Activated CD4-positive, alpha-beta T cell treated with anti-CD3 and anti-CD28 coated beads, Interleukin-2, amount 50 U/mL, for 4 hours (primary cell): Measurements from ENCODE around the gene IL32.
"Not testable (repeated sequence)": the region's sequence is repeated elsewhere in the genome, so short reads cannot be mapped to it uniquely, and the experiment has no call there.

Source experiments
- DNase-seq, 2 experiments: peaks; one replicate each; pipeline ENCODE4 v3.0.0-alpha.2; 2020

IL32 gene

GRCh38 chr16:3072576-3073263 lies 7.3 kb downstream of the IL32 start:
- not testable (repeated sequence) for DNase-seq

- DNase-seq = no peak
These were observed 8.0 kb downstream of the IL32 start for GRCh38 chr16:3073448-3073847.

- DNase-seq = peak; percentile 63 to 67
These were observed 9.6 kb downstream of the IL32 start for GRCh38 chr16:3074860-3075522.

GRCh38 chr16:3075523-3075915 lies 10.1 kb downstream of the IL32 start:
- no peak for DNase-seq

GRCh38 chr16:3075946-3076345 lies 10.5 kb downstream of the IL32 start:
- not testable (repeated sequence) for DNase-seq

- no peak for DNase-seq
These were observed 11.1 kb downstream of the IL32 start for GRCh38 chr16:3076577-3076976.

GRCh38 chr16:3080024-3080423 lies 14.6 kb downstream of the IL32 start:
- DNase-seq = no peak

- not testable (repeated sequence) for DNase-seq
These were observed 16.5 kb downstream of the IL32 start for GRCh38 chr16:3081957-3082356.

GRCh38 chr16:3083408-3083807 lies 18.0 kb downstream of the IL32 start:
- not testable (repeated sequence) for DNase-seq

- DNase-seq = no peak
These were observed 19.1 kb downstream of the IL32 start for GRCh38 chr16:3084491-3084890.

- DNase-seq = no peak
These were observed 19.7 kb downstream of the IL32 start for GRCh38 chr16:3084969-3085670.

GRCh38 chr16:3085868-3086595 lies 20.6 kb downstream of the IL32 start:
- no peak for DNase-seq

GRCh38 chr16:3086596-3087242 lies 21.3 kb downstream of the IL32 start:
- DNase-seq = no peak

- no peak for DNase-seq
These were observed 22.1 kb downstream of the IL32 start for GRCh38 chr16:3087243-3088235.

- no peak for DNase-seq
These were observed 23.0 kb downstream of the IL32 start for GRCh38 chr16:3088450-3088849.

- DNase-seq = no peak
These were observed 23.7 kb downstream of the IL32 start for GRCh38 chr16:3088925-3089716.

GRCh38 chr16:3089717-3090592 lies 24.5 kb downstream of the IL32 start:
- DNase-seq = no peak

GRCh38 chr16:3091551-3091950 lies 26.1 kb downstream of the IL32 start:
- no peak for DNase-seq

- no peak for DNase-seq
These were observed 27.1 kb downstream of the IL32 start for GRCh38 chr16:3092501-3092941.
